ENCODE results near the gene CFAP65. TPM values are rescaled to one million over a fixed set of nuclear protein-coding genes. Genes with fewer than 3 reads are reported as not detected.

The CFAP65 gene
- total and polyA plus RNA-seq, 2 of the 4 experiments (the other 2 are of a cell fraction), result not detected

DNA sequence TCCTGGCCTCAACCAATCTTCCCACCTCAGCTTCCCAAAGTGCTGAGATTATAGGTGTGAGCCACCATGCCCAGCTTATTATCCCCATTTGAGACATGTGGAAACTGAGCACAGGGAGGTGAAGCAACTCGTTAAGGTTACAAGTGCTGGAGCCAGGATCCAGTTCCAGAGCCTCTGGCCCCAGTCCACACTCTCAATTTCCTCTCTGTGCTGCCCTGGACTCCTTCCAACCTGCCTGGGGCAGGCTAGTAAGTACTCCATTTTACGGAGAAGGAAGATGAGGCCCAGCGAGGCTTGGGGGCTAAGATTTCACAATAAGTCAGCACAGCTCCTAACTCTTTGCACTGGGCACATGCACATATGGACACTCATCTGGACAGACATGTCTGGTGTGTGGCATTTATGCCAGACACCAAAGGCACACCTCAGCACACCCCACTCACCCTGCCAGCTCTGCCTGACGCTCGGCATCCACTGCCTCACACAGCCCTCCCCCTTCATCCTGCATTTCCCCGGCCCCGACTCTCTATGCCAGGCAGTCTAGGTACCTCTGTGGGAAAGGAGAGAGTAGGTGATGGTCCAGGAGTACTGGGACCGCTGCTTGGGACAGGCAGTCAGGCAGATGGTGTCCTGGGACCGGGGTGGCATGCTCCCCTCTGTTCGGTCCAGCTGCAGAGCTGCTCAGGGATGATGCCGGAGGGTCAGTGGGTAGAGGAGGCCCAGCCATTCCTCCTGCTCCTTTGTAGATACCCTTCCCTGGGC lies 20.5 kb downstream of the CFAP65 start:
- intact Hi-C loops (cut with micrococcal nuclease), result no loop called here
- no peak for DNase-seq
- BruUV-seq (replicated peaks), result no TSS peak

More for the DNA sequence above, 20.5 kb downstream of the CFAP65 start:
- peaks cover 79% of the 10 kb centered on the region for H3K27me3 ChIP-seq (ENCODE audit: control insufficient read depth, insufficient read depth, low read length)
- no peak overlapping the region for H4K91ac ChIP-seq (ENCODE audit: insufficient read depth, low read depth, low read length)
- H2AK5ac ChIP-seq (ENCODE audit: low read depth, low read length), result no peak overlapping the region
- H3K14ac ChIP-seq (replicated peaks; ENCODE audit: low read depth, low read length), result no peak overlapping the region
- no peak overlapping the region for H3K4me3 ChIP-seq (ENCODE audit: insufficient read depth, low read depth, low read length)
- no peak overlapping the region for H3K4ac ChIP-seq (ENCODE audit: low read depth, low read length)
- no peak overlapping the region for H4K8ac ChIP-seq (ENCODE audit: low read depth in 2 of 2, low read length in 2 of 2)
- no peak for TF ChIP-seq BHLHE40 (IDR thresholded peaks at IDR 0.05; ENCODE audit: low read depth, low read length)
- peak; percentile 42; the same call in 1 of the 2 replicates for TF ChIP-seq CEBPB (IDR thresholded peaks at IDR 0.05; ENCODE audit: low read depth, low read length)
- no peak overlapping the region for H3K56ac ChIP-seq (ENCODE audit: extremely low read depth, insufficient read depth, low read length)
- no peak overlapping the region for H4K5ac ChIP-seq (ENCODE audit: low read depth, low read length)
- POLR2A ChIA-PET (ENCODE audit: unreplicated experiment), result no interaction called here
- no peak overlapping the region for H2AK9ac ChIP-seq (replicated peaks; ENCODE audit: low read depth, low read length, poor library complexity)
- no peaks in the 10 kb centered on the region for H3K36me3 ChIP-seq (ENCODE audit: control insufficient read depth, insufficient read depth, low read length)
- dilution Hi-C loops (cut with HindIII; ENCODE audit: low sequenced_read_pairs, unreplicated experiment), result no loop called here
- H2BK15ac ChIP-seq (ENCODE audit: low read depth, low read length), result no peak overlapping the region
- no peak overlapping the region for H3K23ac ChIP-seq (ENCODE audit: low read depth, low read length)
- CTCF ChIA-PET, result no interaction called here
- no peaks in the 10 kb centered on the region for H3K9me1 ChIP-seq (ENCODE audit: insufficient read depth, low read length)
- H3K9ac ChIP-seq (ENCODE audit: low read depth, low read length), result no peak overlapping the region
- no peak overlapping the region for H3K27ac ChIP-seq (ENCODE audit: insufficient read depth, low read length)
- H3K79me1 ChIP-seq (ENCODE audit: low read depth in 1 of 2, low read length in 2 of 2), result no peaks in the 10 kb centered on the region
- no peak for ATAC-seq (ENCODE audit: low read depth)
- no peak overlapping the region for H2BK120ac ChIP-seq (ENCODE audit: low read depth, low read length)
- no peaks in the 10 kb centered on the region for H3K9me3 ChIP-seq (ENCODE audit: control insufficient read depth, insufficient read depth, low read length)
- H2BK5ac ChIP-seq (ENCODE audit: low read depth, low read length, poor library complexity, severe bottlenecking), result no peak overlapping the region
- in situ Hi-C loops (cut with MboI; ENCODE audit: low sequenced_read_pairs), result no loop called here
- H2BK20ac ChIP-seq (ENCODE audit: low read depth, low read length), result no peak overlapping the region
- H4K20me1 ChIP-seq (ENCODE audit: insufficient read depth, low read length), result no peaks in the 10 kb centered on the region
- H2AFZ ChIP-seq (replicated peaks; ENCODE audit: low read length, poor library complexity), result no peak overlapping the region
- 43% methylated on average over 4 of the region's 11 CpGs; no CpG with 5 or more reads in 1 of the 2 experiments for WGBS, 2 experiments (ENCODE audit: extremely low coverage in 2 of 2, insufficient read length in 1 of 2)
- H3K4me2 ChIP-seq (ENCODE audit: low read depth, low read length), result no peak overlapping the region
- no peaks in the 10 kb centered on the region for H3K4me1 ChIP-seq (ENCODE audit: control insufficient read depth, insufficient read depth, low read length)
- no peak overlapping the region for H3K18ac ChIP-seq (ENCODE audit: low read depth, low read length)

All from IMR-90 (cell line).